HL-60 (cell line): ENCODE results near the gene GYG1.

Source experiments
- GABPA ChIP-seq: IDR thresholded peaks from 2 replicates; pipeline ENCODE4 v1.6.1; 2012; ENCODE audit warnings: low read depth
- POLR2AphosphoS5 ChIP-seq: IDR thresholded peaks from 2 replicates; pipeline ENCODE4 v1.6.1; 2012; ENCODE audit warnings: low read depth
- SPI1 ChIP-seq: IDR thresholded peaks from 2 replicates; pipeline ENCODE4 v1.6.1; 2012; ENCODE audit warnings: low read depth, mild to moderate bottlenecking, borderline replicate concordance
- TF ChIP-seq, protein P1 (sequence below): IDR thresholded peaks from one replicate; pipeline ENCODE4 v1.5.1; 2011; ENCODE audit warnings: low read length, control low read depth, inconsistent platforms; ENCODE audit not compliant: insufficient read depth
- TF ChIP-seq, protein P2 (sequence below): IDR thresholded peaks from 2 replicates; pipeline ENCODE4 v1.6.1; 2012; ENCODE audit warnings: low read depth; ENCODE audit not compliant: insufficient replicate concordance

GRCh38 chr3:148945116-148945515 is 46.2 kb upstream of the GYG1 start:
- TF ChIP-seq, protein P1, sequence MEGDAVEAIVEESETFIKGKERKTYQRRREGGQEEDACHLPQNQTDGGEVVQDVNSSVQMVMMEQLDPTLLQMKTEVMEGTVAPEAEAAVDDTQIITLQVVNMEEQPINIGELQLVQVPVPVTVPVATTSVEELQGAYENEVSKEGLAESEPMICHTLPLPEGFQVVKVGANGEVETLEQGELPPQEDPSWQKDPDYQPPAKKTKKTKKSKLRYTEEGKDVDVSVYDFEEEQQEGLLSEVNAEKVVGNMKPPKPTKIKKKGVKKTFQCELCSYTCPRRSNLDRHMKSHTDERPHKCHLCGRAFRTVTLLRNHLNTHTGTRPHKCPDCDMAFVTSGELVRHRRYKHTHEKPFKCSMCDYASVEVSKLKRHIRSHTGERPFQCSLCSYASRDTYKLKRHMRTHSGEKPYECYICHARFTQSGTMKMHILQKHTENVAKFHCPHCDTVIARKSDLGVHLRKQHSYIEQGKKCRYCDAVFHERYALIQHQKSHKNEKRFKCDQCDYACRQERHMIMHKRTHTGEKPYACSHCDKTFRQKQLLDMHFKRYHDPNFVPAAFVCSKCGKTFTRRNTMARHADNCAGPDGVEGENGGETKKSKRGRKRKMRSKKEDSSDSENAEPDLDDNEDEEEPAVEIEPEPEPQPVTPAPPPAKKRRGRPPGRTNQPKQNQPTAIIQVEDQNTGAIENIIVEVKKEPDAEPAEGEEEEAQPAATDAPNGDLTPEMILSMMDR: no peak
- TF ChIP-seq POLR2AphosphoS5 (no peak), GABPA (no peak), SPI1 (no peak)
- TF ChIP-seq, protein P2, sequence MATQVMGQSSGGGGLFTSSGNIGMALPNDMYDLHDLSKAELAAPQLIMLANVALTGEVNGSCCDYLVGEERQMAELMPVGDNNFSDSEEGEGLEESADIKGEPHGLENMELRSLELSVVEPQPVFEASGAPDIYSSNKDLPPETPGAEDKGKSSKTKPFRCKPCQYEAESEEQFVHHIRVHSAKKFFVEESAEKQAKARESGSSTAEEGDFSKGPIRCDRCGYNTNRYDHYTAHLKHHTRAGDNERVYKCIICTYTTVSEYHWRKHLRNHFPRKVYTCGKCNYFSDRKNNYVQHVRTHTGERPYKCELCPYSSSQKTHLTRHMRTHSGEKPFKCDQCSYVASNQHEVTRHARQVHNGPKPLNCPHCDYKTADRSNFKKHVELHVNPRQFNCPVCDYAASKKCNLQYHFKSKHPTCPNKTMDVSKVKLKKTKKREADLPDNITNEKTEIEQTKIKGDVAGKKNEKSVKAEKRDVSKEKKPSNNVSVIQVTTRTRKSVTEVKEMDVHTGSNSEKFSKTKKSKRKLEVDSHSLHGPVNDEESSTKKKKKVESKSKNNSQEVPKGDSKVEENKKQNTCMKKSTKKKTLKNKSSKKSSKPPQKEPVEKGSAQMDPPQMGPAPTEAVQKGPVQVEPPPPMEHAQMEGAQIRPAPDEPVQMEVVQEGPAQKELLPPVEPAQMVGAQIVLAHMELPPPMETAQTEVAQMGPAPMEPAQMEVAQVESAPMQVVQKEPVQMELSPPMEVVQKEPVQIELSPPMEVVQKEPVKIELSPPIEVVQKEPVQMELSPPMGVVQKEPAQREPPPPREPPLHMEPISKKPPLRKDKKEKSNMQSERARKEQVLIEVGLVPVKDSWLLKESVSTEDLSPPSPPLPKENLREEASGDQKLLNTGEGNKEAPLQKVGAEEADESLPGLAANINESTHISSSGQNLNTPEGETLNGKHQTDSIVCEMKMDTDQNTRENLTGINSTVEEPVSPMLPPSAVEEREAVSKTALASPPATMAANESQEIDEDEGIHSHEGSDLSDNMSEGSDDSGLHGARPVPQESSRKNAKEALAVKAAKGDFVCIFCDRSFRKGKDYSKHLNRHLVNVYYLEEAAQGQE: no peak
